OCI-M2 (cell line): ENCODE measurements around the gene GPR27.

Source experiments
- DNase-seq: peaks from one replicate; lab custom pipeline; 2025; ENCODE audit not compliant: unreplicated experiment; lab: John Stamatoyannopoulos, UW

The GPR27 gene, protein sequence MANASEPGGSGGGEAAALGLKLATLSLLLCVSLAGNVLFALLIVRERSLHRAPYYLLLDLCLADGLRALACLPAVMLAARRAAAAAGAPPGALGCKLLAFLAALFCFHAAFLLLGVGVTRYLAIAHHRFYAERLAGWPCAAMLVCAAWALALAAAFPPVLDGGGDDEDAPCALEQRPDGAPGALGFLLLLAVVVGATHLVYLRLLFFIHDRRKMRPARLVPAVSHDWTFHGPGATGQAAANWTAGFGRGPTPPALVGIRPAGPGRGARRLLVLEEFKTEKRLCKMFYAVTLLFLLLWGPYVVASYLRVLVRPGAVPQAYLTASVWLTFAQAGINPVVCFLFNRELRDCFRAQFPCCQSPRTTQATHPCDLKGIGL

DNA sequence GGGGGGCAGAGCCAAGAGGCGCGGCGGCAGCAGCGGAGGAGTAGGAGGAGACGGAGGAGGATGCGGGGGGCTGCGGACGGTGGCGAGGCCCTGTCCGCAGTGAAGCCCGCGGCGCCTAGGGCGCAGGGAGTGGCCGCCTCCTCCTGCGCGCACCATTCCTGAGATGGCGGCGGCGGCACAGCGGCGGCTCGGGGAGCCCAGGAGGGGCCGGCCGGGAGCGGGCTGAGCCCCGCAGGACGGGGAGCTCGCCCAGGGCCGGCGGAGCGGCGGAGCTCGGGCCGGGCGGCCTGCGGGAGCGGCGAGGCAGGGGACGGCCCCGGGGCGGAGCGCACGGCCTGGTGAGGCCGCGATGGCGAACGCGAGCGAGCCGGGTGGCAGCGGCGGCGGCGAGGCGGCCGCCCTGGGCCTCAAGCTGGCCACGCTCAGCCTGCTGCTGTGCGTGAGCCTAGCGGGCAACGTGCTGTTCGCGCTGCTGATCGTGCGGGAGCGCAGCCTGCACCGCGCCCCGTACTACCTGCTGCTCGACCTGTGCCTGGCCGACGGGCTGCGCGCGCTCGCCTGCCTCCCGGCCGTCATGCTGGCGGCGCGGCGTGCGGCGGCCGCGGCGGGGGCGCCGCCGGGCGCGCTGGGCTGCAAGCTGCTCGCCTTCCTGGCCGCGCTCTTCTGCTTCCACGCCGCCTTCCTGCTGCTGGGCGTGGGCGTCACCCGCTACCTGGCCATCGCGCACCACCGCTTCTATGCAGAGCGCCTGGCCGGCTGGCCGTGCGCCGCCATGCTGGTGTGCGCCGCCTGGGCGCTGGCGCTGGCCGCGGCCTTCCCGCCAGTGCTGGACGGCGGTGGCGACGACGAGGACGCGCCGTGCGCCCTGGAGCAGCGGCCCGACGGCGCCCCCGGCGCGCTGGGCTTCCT, at the start of gene GPR27:
Gene GPR27 (plus strand): TSS at position 155 of the 909 bp plus-strand sequence. CDS start 195 bp downstream, at position 350.
- DNase-seq = no peak

DNA sequence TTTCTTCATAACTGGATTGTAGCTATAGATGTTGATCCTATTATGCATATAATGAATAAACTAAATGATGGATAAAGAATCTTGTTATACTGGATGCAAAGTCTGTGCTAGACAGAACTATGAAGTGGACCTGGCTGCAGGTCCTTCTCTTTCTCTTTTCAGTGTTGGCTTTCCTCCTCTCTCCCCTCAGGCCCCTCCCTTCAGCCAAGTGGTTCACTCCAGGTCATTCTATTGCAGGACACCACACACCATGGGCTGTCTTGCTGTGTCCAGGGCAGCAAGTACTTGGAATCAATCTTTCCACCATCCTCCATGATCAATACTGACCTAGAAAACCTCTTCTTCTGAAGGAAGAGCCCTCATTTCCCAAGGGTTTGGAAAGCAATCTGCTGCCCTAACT, 48.7 kb upstream of the GPR27 start:
- DNase-seq = no peak

DNA sequence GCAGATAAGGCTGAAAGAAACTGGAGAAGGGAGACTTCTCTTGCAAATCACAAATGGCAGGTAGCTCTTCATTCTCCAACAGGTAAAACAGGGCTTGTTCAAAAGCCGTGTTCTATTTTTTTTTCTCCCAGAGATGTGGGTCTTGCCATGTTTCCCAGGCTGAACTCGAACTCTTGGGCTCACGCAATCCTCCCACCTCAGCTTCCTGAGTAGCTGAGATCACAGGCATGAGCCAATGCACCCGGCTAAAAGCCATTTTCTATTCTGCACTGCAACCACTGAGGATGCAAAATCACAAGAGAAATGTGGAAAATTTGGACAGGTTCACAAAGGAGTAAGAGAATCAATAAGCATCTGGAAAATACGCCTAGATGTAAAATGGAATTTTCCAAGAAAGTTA, 48.0 kb upstream of the GPR27 start:
- no peak for DNase-seq

DNA sequence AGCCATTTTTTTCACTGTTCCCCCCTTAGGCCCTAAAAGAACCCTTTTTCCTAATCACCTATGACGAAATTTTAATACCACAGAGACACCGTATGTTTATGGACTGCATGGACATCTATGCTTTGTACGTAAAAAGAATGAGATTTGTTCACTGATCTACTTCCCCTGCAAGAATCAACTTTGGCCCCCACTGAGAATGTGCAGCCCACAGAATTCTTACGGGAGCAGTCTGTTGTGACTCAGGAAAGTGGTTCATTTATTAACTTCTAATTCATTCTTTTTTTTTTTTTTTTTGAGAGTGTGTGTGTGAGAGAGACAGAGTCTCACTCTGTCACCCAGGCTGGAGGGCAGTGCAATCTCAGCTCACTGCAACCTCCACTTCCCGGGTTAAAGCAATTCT, 46.1 kb upstream of the GPR27 start:
- DNase-seq = no peak

DNA sequence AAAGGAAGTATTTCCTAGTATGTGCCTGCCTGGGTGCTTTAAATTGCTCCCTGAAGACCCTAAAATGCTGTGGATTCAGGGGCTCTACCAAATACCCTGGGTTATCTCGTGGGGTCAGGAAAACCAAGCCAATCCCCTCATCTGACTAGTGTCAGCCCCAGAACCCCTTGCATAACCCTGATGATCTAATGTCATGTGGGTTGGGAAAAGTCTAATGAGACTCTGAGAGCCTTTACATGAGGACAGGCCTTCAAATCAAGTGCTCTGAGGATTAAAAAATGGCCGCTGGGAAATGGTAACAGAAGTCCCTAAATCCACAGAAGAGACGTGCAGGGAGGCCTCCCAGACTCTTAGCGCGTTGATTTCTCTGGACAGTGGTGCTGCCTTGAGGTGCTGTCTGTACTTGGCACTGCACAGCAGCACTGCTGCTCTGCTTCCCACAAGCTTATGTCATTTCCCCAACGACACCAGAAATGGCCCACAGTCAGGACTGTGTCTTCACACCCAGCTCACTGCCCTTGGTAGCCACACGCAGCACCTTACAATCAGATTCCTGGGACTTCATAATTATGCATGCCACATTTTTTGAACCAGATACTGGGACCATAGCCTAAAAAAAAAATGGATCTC, 45.1 kb upstream of the GPR27 start:
- DNase-seq = no peak

DNA sequence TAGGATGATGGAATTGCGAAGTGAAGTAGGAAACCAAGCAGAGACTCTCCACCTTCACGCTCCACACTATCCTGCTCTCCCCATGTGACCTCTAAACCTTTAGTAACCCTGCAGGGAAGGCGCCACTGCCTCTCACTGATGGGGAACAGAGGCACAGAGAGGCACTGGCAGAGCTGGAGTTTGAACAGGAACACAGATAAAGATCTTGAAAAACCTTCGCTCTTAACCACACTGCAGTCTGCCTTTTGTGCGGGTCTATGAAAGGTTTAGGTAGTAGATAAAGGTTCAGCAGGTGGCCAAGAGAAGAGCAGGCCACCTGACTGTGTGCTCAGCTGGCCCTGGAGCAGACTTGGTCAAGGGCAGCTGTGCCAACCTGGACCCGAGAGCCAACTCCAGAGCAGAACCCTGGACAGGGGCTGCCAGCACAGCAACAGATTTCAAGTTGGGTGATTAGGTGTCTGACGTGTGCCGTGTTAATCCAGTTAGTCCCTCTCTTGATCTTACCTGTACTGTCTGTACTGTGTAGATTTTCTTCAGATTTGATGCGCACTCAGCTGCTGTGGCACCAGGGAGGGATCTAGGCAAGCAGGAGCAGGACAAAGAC, 43.6 kb upstream of the GPR27 start:
- no peak for DNase-seq

DNA sequence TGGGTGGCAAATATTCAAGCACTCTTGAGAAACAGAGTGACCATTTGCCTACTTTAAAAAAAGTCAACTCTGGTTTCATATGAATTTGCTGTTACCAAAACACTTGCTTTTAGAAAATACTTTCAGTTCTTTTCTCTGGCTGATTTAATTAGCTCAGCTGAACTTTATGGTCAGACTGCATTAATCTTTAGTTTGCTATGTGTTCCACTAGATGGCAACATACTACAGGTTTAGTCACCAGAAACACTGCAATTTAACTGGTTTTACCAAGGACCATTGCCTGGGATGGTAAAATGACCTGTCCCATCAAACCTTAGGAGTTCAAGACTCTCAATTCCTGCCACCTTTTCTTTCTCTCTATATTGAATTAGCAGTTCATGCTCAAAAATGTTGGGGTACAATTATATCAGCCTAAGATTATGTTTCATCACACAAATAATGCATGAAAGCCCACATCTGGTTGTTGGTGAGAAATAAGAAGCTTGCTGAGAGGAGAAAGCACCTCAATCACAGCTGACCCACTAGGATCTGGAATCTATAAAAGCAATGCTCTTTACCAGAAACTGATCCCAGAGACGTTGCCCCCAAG, 42.7 kb upstream of the GPR27 start:
- DNase-seq = no peak

DNA sequence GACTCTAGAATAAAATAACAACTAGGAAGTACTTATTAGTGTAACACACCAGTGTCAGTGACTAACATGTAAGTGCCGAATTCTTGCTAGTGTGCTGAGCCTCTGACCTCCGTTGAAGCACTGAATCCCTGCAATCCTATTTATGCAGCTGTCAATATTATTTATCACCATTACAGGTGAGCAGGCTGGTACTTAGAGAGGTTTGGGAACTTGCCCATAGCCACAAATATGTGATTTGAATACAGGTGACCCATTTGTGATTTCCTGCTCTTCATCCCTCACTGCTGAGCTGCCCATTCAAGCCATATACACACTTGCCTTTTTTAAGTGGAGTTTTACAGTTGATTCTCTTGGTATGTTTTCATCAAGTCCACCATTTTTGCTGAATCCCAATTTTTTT, 40.6 kb upstream of the GPR27 start:
- DNase-seq = no peak

DNA sequence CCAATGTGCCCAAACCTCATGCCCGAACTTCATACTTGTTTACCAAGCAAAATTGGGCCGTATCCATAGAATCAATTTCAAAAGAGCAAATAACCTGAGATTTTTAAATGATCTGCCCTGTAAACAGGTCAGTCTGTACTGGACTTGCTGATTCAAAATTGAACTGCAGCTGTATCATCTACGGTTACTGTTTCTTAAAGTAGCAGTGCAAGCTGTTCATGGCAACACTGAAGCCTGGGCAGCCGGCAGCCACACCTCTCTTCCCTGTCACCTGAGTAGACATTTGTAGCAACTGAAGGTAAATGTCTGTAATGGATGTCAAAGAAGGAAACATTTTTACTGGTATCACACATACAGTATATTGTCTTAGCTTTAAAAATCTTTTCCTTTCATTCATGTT, 39.1 kb upstream of the GPR27 start:
- DNase-seq = no peak

DNA sequence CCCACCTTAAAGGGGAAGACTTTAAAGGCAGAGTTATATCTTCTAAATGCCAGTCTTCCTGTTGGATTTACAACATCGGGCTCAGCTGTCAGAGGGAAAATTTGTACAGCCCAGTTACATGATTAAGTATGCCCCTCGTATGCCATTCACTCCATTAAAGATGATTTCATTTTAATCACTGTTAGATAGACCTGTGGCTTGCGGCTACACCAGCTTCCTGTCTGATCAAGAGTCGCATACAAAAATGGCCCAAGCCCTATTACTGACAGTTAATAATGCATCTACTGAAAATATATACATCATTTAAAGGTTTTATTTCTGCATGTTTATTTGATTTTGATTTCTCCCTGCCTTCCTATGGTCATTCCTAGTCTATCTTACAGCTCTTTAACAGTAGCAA, 35.6 kb upstream of the GPR27 start:
- DNase-seq = no peak

DNA sequence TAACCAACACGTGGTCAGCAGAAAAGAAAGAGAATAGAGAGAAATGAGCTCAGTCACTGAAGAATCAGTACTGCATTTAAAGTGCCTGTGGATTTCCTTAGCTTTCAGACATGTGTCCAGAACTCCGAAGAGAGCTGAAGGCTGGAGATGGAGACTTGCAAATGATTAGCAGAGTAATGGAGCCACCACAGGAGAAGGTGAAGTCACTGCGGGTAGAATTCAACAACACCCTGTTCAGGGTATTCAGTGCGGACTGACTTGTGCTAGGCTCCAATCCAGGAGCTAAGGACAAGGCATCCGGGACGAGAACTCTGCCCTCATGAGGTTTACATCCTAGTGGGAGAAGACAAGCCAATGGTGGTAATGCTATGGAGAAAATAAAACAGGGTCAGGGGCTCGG, 32.7 kb upstream of the GPR27 start:
- no peak for DNase-seq

DNA sequence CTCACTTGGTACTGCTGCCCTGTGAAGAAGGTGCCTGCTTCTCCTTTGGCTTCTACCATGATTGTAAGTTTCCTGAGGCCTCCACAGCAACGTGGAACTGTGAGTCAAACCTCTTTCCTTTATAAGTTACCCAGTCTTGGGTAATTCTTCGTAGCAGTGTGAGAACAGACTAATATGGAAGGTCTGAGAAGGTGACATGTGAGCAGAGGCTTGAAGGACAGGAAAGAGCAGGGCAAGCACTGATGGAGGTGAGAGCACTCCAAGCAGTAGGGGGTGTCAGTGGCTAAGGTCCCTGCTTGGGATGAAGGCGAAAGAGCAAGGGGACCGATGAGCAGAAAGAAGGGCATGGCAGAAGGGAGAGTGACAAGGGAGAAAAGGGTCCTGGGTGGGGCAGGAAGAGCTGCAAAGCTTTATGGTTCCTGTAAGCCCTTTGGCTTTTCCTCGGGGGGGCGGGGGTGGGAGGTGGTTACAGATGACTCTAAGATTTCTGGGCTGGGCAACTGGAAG, 32.0 kb upstream of the GPR27 start:
- no peak for DNase-seq

DNA sequence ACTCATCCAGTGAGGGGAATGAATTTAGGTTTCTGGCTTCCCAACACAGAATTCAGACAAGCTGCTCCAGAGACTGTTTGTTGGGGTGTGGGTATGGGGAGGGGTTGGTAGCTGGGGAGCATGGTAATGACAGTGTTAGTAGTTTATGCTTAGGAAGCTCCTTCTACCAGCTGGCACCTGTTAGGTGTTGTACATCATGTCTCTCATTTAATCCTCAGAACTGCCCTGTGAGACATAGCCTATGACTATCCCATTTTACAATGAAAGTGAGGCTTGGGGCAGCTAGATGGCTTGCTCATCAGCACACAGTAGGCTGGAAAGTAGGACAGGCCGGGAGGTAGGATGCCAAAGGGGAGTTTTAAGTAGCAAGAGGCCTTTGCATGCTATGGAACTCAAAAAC, 31.0 kb upstream of the GPR27 start:
- DNase-seq = no peak

DNA sequence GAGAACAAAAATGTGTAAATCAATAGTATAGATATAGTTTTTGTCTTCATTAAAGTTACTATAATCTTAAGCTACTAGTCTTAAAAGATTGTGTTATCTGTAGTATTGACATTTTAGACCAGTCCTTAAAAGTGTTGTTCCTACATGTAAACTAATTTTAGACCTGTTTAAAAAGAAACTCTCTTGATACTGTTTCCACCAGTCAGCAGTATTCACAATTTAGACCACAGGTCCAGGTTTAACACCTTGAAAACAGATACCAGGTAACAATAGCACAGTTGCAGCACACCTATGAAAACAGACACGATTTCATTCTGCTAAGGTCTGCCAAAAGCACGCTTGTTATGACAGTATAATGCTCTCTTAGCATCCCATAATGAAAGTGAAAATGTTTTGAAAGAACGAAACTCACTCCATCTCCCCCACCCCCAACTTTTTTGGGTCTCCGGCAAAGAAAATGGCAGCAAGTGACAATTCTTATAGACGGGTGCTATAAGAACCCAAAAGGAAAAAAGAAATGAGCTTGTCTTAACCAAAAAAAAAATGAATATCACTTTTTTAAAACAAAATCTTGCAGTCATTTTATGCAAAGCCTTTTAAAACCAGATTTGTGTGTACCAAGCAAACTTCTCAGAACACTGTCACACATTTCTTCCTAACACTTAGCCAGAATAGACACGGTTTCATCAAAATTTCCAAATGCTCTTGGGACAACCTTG, 30.0 kb upstream of the GPR27 start:
- no peak for DNase-seq

DNA sequence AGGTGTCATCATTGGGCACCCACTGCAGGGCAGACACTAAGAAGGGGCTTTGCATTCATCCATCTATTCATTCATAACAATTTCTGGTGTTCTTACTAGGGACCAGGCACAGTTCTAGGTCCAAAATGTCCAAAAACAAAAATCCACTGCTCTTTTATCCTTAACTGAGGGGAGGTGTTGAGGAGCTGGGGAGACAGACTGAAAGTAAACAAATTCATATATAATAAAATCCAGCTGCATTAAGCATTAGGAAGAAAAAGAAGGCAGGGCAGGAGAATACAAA, 29.5 kb upstream of the GPR27 start:
- no peak for DNase-seq

DNA sequence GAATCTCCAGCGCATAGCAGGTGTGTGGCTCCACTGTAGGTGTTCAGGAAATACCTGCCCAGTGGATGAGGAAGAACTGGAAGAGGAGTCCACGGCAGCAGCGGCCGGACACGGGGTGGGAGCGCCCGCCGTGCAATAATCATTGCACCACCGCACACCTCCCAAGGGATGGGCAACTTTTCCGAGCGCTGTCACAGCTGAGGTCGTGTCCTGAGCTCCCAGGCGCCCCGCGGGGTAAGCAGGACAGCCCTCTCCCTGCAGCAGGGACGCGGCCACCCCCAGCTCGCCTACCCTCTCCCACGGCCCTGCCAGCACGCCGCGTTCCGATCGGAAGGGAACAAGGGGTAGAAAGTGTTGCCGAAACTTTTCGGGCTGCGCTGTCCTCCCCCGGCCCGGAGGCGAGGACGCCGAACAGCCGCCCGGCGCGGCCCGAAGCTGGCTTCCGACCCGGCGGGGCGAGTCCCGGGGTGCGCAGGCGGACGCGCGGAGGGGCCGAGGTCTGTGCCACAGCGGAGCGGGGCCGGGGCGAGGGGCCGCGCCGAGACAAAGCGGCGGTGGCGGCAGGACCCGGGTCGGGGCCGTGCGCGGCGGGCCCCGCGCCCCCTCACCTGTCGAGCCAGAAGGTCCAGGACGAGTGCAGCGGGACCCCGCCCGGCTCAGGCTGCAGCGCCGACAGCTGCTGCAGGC, 28.9 kb upstream of the GPR27 start:
- no peak for DNase-seq

DNA sequence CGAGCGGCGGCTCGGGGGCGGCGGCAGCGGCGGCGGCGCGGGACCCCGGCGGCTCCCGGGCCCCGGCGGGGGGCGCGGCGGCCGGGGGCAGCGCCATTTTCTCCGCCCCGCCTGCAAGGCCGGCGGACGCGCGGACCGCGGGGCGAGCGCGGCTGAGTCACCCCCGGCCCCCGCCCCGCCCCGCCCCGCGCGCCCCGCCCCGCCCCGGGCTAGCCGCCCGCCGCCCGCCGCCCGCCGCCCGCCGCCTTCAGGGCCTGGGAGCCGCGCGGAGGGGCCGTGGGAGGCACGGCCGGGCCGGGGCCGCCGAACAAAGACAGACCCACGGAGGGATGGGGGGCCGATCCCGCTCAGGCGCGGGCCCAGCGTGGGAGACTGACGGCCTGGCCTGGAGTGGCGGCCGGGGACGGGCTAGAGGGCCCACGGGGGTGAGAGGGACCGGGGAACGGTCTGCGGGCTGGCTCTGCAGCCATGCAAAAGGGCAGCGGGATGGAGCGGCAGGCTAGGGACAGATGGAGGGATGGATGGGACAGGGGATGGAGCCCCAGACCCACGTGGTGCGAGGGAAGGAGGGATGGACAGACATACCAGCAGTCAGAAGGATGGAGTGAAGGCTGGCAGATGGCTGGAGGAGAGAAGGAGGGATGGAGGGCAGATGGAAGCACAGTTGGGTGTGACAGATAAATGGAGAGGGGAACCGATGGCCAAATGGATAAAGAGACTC, 28.2 kb upstream of the GPR27 start, which contains the start of gene EIF4E3:
Gene EIF4E3 (minus strand): TSS at position 132 of the 721 bp plus-strand sequence. CDS start 35 bp downstream, at position 97.
- no peak for DNase-seq

DNA sequence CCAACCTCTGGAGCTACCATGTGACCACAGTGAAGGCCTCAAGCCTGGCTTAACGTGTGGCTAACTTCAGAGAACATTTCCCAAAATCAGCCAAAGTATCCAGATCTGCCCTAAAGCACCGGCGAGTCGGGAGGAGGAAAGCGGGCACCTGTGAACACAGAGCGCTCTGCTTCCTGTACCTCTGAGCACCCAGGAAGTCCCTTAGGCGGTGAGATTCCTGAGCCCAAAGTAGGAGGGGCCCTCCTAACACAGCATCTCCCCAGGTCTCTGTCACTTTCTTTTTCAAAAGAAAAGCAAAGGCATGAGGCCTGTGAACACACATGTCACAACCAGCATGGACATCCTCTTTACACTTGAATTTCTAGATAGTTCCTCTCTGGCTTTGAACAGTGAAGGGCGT, 27.5 kb upstream of the GPR27 start:
- no peak for DNase-seq
